ENCODE data around the gene POMC.

POMC gene

GRCh38 chr2:25197336-25198208 lies 29.2 kb upstream of the POMC start:
- Histone ChIP-seq H3K9me3 (ENCODE audit: low read length) (no peaks in the 10 kb centered on the region), H4K20me1 (ENCODE audit: insufficient read depth, low read length) (no peaks in the 10 kb centered on the region), H3F3A (ENCODE audit: insufficient read depth, low read length) (no peaks in the 10 kb centered on the region), H3K4me1 (ENCODE audit: insufficient read depth, low read length, severe bottlenecking) (no peaks in the 10 kb centered on the region), H2AFZ (ENCODE audit: low read length) (no peak overlapping the region), H3K9me2 (ENCODE audit: low read depth, low read length) (no peaks in the 10 kb centered on the region), H3K79me2 (ENCODE audit: insufficient read depth, low read length) (no peaks in the 10 kb centered on the region), H3K9ac (ENCODE audit: low read length) (no peak overlapping the region), H3K4me2 (ENCODE audit: low read length) (no peak overlapping the region), H3K27ac (ENCODE audit: low read depth, low read length, poor library complexity, severe bottlenecking) (no peak overlapping the region), H3K36me3 (ENCODE audit: insufficient read depth, low read length) (no peaks in the 10 kb centered on the region), H3K4me3 (ENCODE audit: low read depth, low read length, poor library complexity, severe bottlenecking) (no peak overlapping the region), H3K27me3 (ENCODE audit: insufficient read depth, low read length) (peaks cover 7% of the 10 kb centered on the region; the same call in 1 of the 2 replicates)
- TF ChIP-seq, protein P1, sequence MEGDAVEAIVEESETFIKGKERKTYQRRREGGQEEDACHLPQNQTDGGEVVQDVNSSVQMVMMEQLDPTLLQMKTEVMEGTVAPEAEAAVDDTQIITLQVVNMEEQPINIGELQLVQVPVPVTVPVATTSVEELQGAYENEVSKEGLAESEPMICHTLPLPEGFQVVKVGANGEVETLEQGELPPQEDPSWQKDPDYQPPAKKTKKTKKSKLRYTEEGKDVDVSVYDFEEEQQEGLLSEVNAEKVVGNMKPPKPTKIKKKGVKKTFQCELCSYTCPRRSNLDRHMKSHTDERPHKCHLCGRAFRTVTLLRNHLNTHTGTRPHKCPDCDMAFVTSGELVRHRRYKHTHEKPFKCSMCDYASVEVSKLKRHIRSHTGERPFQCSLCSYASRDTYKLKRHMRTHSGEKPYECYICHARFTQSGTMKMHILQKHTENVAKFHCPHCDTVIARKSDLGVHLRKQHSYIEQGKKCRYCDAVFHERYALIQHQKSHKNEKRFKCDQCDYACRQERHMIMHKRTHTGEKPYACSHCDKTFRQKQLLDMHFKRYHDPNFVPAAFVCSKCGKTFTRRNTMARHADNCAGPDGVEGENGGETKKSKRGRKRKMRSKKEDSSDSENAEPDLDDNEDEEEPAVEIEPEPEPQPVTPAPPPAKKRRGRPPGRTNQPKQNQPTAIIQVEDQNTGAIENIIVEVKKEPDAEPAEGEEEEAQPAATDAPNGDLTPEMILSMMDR (IDR thresholded peaks at IDR 0.05; ENCODE audit: low read length), result no peak
- no peak for TF ChIP-seq EZH2 (IDR thresholded peaks at IDR 0.05; ENCODE audit: borderline replicate concordance, low read length)

DNA sequence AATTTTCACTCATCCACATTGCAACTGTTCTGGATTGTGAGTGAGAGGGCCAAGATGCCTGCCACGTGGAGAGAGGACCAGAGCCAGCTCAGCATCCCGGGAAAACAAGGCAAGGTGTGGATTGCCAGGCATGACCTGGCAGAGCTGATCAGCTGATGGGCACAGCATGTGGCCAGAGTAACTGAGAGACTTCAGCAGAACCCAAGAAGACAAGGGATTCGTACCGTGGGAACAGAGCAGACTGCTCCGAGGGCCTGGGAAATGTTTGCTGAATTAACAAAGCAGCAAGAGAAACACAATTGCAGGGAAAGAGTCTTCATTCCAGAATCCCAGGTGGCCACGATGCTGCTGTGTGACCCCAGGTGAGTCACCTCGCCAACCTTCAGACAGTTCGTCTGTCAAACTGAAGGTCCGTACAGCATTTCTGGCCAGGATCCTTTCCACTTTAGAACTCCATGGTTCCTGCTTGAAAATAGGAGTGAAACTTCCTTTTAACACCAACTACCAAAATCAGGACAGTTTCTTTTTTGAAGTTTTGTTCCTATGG lies 26.3 kb upstream of the POMC start:
- Histone ChIP-seq H3K27me3 (ENCODE audit: insufficient read depth, low read length) (peaks cover 5% of the 10 kb centered on the region; the same call in 1 of the 2 replicates), H2AFZ (ENCODE audit: low read length) (no peak overlapping the region), H3F3A (ENCODE audit: insufficient read depth, low read length) (no peaks in the 10 kb centered on the region), H3K9me2 (ENCODE audit: low read depth, low read length) (no peaks in the 10 kb centered on the region), H3K79me2 (ENCODE audit: insufficient read depth, low read length) (no peaks in the 10 kb centered on the region), H3K36me3 (ENCODE audit: insufficient read depth, low read length) (no peaks in the 10 kb centered on the region), H3K27ac (ENCODE audit: low read depth, low read length, poor library complexity, severe bottlenecking) (no peak overlapping the region), H3K4me1 (ENCODE audit: insufficient read depth, low read length, severe bottlenecking) (no peaks in the 10 kb centered on the region), H3K9ac (ENCODE audit: low read length) (no peak overlapping the region), H3K4me2 (ENCODE audit: low read length) (no peak overlapping the region), H3K4me3 (ENCODE audit: low read depth, low read length, poor library complexity, severe bottlenecking) (no peak overlapping the region), H3K9me3 (ENCODE audit: low read length) (no peaks in the 10 kb centered on the region), H4K20me1 (ENCODE audit: insufficient read depth, low read length) (no peaks in the 10 kb centered on the region)
- TF ChIP-seq EZH2 (IDR thresholded peaks at IDR 0.05; ENCODE audit: borderline replicate concordance, low read length), result no peak
- TF ChIP-seq, protein P1 (IDR thresholded peaks at IDR 0.05; ENCODE audit: low read length), result no peak

- Histone ChIP-seq H3K79me2 (ENCODE audit: insufficient read depth, low read length) (no peaks in the 10 kb centered on the region), H3F3A (ENCODE audit: insufficient read depth, low read length) (no peaks in the 10 kb centered on the region), H3K4me3 (ENCODE audit: low read depth, low read length, poor library complexity, severe bottlenecking) (no peak overlapping the region), H3K4me2 (ENCODE audit: low read length) (no peak overlapping the region), H3K27ac (ENCODE audit: low read depth, low read length, poor library complexity, severe bottlenecking) (no peak overlapping the region), H3K9ac (ENCODE audit: low read length) (no peak overlapping the region), H3K36me3 (ENCODE audit: insufficient read depth, low read length) (no peaks in the 10 kb centered on the region), H3K4me1 (ENCODE audit: insufficient read depth, low read length, severe bottlenecking) (no peaks in the 10 kb centered on the region), H3K9me3 (ENCODE audit: low read length) (no peaks in the 10 kb centered on the region), H3K9me2 (ENCODE audit: low read depth, low read length) (no peaks in the 10 kb centered on the region), H3K27me3 (ENCODE audit: insufficient read depth, low read length) (no peaks in the 10 kb centered on the region; the same call in 1 of the 2 replicates), H4K20me1 (ENCODE audit: insufficient read depth, low read length) (no peaks in the 10 kb centered on the region), H2AFZ (ENCODE audit: low read length) (no peak overlapping the region)
- TF ChIP-seq, protein P1 (IDR thresholded peaks at IDR 0.05; ENCODE audit: low read length), result no peak
- no peak for TF ChIP-seq EZH2 (IDR thresholded peaks at IDR 0.05; ENCODE audit: borderline replicate concordance, low read length)
Measured at GRCh38 chr2:25190536-25190935, 22.2 kb upstream of the POMC start.

All from OCI-LY1 (cell line).